RWPE2 (cell line): Measurements from ENCODE around the gene NLRP12.
"Not testable (repeated sequence)": the region's sequence is repeated elsewhere in the genome, so short reads cannot be mapped to it uniquely, and the experiment has no call there.

Source experiments
- ATAC-seq: fragments of 200-7000 bp; cut with Tn5 transposase; 3 replicates; pipeline ENCODE4 v1.9.1; 2021; ENCODE audit warnings: low read depth
- DNase-seq: peaks from one replicate; pipeline ENCODE4 v3.0.0-alpha.2; 2020; ENCODE audit warnings: low spot score
- H3K27ac ChIP-seq: fragments of 450-650 bp; 2 replicates; pipeline ENCODE4 v1.5.1; 2017; ENCODE audit warnings: mild to moderate bottlenecking; ENCODE audit not compliant: poor library complexity, severe bottlenecking
- H3K27me3 ChIP-seq: fragments of 250-450 bp; sonication (Bioruptor Pico); 2 replicates; pipeline ENCODE4 v1.5.1; 2021; ENCODE audit warnings: mild to moderate bottlenecking, moderate library complexity; ENCODE audit not compliant: insufficient read depth, poor library complexity, severe bottlenecking
- H3K36me3 ChIP-seq: fragments of 250-450 bp; sonication (Bioruptor Pico); 2 replicates; pipeline ENCODE4 v1.5.1; 2020; ENCODE audit warnings: low read depth, mild to moderate bottlenecking, moderate library complexity
- H3K4me1 ChIP-seq: fragments of 250-450 bp; sonication (Bioruptor Pico); 2 replicates; pipeline ENCODE4 v1.5.1; 2021; ENCODE audit warnings: mild to moderate bottlenecking, moderate library complexity; ENCODE audit not compliant: insufficient read depth, poor library complexity, severe bottlenecking
- H3K4me3 ChIP-seq: fragments of 250-450 bp; sonication (Bioruptor Pico); 2 replicates; pipeline ENCODE4 v1.5.1; 2021; ENCODE audit warnings: mild to moderate bottlenecking, moderate library complexity; ENCODE audit not compliant: severe bottlenecking
- H3K9me3 ChIP-seq: fragments of 250-450 bp; sonication (Bioruptor Pico); 2 replicates; pipeline ENCODE4 v1.5.1; 2021; ENCODE audit warnings: mild to moderate bottlenecking, moderate library complexity; ENCODE audit not compliant: severe bottlenecking
- CTCF ChIP-seq: fragments of 450-650 bp; IDR thresholded peaks from one replicate; pipeline ENCODE4 v1.5.1; 2017; ENCODE audit warnings: mild to moderate bottlenecking, moderate library complexity; ENCODE audit not compliant: poor library complexity, severe bottlenecking

NLRP12 gene

GRCh38 chr19:53824134-53824611 lies at the start of gene NLRP12:
Gene NLRP12, minus strand, starts transcription at chr19:53824314. Its CDS starts 140 bp downstream, at chr19:53824174.
- ATAC-seq: no peak
- H3K27ac ChIP-seq: no peak within 1 kb of the TSS
- H3K27me3 ChIP-seq: no peaks in the 10 kb centered on the region
- no peak for DNase-seq
- H3K9me3 ChIP-seq: no peaks in the 10 kb centered on the region
- H3K36me3 ChIP-seq: no peaks in the 10 kb centered on the region
- H3K4me3 ChIP-seq: no peak within 1 kb of the TSS
- H3K4me1 ChIP-seq: no peaks in the 10 kb centered on the region
- TF ChIP-seq CTCF: no peak

GRCh38 chr19:53872762-53873161 lies 48.6 kb upstream of the NLRP12 start:
- Histone ChIP-seq H3K9me3 (no peaks in the 10 kb centered on the region), H3K4me3 (no peak overlapping the region), H3K4me1 (no peaks in the 10 kb centered on the region), H3K36me3 (peaks cover 37% of the 10 kb centered on the region), H3K27ac (no peak overlapping the region), H3K27me3 (no peaks in the 10 kb centered on the region)
- ATAC-seq: no peak
- DNase-seq: no peak
- TF ChIP-seq CTCF: no peak

GRCh38 chr19:53871454-53871853 lies 47.3 kb upstream of the NLRP12 start:
- Histone ChIP-seq H3K4me3 (no peak overlapping the region), H3K27ac (no peak overlapping the region), H3K9me3 (no peaks in the 10 kb centered on the region), H3K4me1 (no peaks in the 10 kb centered on the region), H3K36me3 (peaks cover 37% of the 10 kb centered on the region), H3K27me3 (no peaks in the 10 kb centered on the region)
- no peak for ATAC-seq
- no peak for TF ChIP-seq CTCF
- no peak for DNase-seq

- Histone ChIP-seq H3K36me3 (peaks cover 37% of the 10 kb centered on the region), H3K4me1 (peaks cover 4% of the 10 kb centered on the region), H3K27ac (peak overlapping the region; percentile 27), H3K27me3 (no peaks in the 10 kb centered on the region), H3K4me3 (no peak overlapping the region), H3K9me3 (no peaks in the 10 kb centered on the region)
- ATAC-seq (no peak), DNase-seq (no peak)
- no peak for TF ChIP-seq CTCF
Measured at GRCh38 chr19:53870485-53870844, 46.4 kb upstream of the NLRP12 start.

GRCh38 chr19:53869805-53870484 lies 45.8 kb upstream of the NLRP12 start:
- not testable (repeated sequence) for H3K27me3 ChIP-seq, ATAC-seq, H3K4me1 ChIP-seq, H3K9me3 ChIP-seq, DNase-seq
- H3K36me3 ChIP-seq: peaks cover 36% of the 10 kb centered on the region
- H3K4me3 ChIP-seq: peak overlapping the region; percentile 69
- peak overlapping the region; percentile 86 for H3K27ac ChIP-seq
